ENCODE data around the gene IFT122. TPM values are rescaled to one million over a fixed set of nuclear protein-coding genes. Genes with fewer than 3 reads are reported as not detected.

The IFT122 gene
- total RNA-seq, 1 donor from 2014 or later = 17.7 TPM

GRCh38 chr3:129555616-129556357 is 115.8 kb downstream of the IFT122 start:
- Histone ChIP-seq H3K9me3 (ENCODE audit: insufficient read depth, low read depth, low read length) (no peaks in the 10 kb centered on the region), H3K4me3 (ENCODE audit: insufficient read depth, low read depth, low read length) (no peak overlapping the region), H3K36me3 (ENCODE audit: insufficient read depth, low read length) (no peaks in the 10 kb centered on the region), H3K4me2 (ENCODE audit: low read length) (no peak overlapping the region), H3K79me2 (ENCODE audit: insufficient read depth, low read length) (no peaks in the 10 kb centered on the region), H3K4me1 (ENCODE audit: insufficient read depth, low read length) (peaks cover 35% of the 10 kb centered on the region), H3K27ac (ENCODE audit: low read depth, low read length) (no peak overlapping the region), H3K9ac (ENCODE audit: low read length) (no peak overlapping the region), H4K20me1 (ENCODE audit: insufficient read depth, low read length) (no peaks in the 10 kb centered on the region), H2AFZ (ENCODE audit: low read depth, low read length) (no peak overlapping the region), H3K27me3 (ENCODE audit: insufficient read depth, low read length) (no peaks in the 10 kb centered on the region)
- Mint-ChIP-seq H3K9me3 (ENCODE audit: unreplicated experiment) (no peaks in the 10 kb centered on the region), H3K4me1 (ENCODE audit: low read depth, unreplicated experiment) (peaks cover 49% of the 10 kb centered on the region), H3K27me3 (ENCODE audit: low read depth, unreplicated experiment) (no peaks in the 10 kb centered on the region), H3K4me3 (ENCODE audit: unreplicated experiment) (no peak overlapping the region), H3K36me3 (ENCODE audit: low read depth, unreplicated experiment) (peaks cover 24% of the 10 kb centered on the region), H3K27ac (ENCODE audit: unreplicated experiment) (no peak overlapping the region)
- TF ChIP-seq EZH2 (IDR thresholded peaks at IDR 0.05; ENCODE audit: insufficient read depth, low read length) = no peak
- TF ChIP-seq, protein P1, sequence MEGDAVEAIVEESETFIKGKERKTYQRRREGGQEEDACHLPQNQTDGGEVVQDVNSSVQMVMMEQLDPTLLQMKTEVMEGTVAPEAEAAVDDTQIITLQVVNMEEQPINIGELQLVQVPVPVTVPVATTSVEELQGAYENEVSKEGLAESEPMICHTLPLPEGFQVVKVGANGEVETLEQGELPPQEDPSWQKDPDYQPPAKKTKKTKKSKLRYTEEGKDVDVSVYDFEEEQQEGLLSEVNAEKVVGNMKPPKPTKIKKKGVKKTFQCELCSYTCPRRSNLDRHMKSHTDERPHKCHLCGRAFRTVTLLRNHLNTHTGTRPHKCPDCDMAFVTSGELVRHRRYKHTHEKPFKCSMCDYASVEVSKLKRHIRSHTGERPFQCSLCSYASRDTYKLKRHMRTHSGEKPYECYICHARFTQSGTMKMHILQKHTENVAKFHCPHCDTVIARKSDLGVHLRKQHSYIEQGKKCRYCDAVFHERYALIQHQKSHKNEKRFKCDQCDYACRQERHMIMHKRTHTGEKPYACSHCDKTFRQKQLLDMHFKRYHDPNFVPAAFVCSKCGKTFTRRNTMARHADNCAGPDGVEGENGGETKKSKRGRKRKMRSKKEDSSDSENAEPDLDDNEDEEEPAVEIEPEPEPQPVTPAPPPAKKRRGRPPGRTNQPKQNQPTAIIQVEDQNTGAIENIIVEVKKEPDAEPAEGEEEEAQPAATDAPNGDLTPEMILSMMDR (IDR thresholded peaks at IDR 0.05; ENCODE audit: insufficient read depth, low read depth, low read length) = no peak
- DNase-seq (ENCODE audit: low read depth) (no peak), FAIRE-seq (no peak)

- Mint-ChIP-seq H3K27ac (ENCODE audit: unreplicated experiment) (no peak overlapping the region), H3K4me3 (ENCODE audit: unreplicated experiment) (no peak overlapping the region), H3K9me3 (ENCODE audit: unreplicated experiment) (no peaks in the 10 kb centered on the region), H3K27me3 (ENCODE audit: low read depth, unreplicated experiment) (no peaks in the 10 kb centered on the region), H3K36me3 (ENCODE audit: low read depth, unreplicated experiment) (peaks cover 23% of the 10 kb centered on the region), H3K4me1 (ENCODE audit: low read depth, unreplicated experiment) (peaks cover 50% of the 10 kb centered on the region)
- H3K27me3 ChIP-seq (ENCODE audit: insufficient read depth, low read length) = no peaks in the 10 kb centered on the region
- no peak overlapping the region for H3K9ac ChIP-seq (ENCODE audit: low read length)
- H3K36me3 ChIP-seq (ENCODE audit: insufficient read depth, low read length) = no peaks in the 10 kb centered on the region
- TF ChIP-seq, protein P1 (IDR thresholded peaks at IDR 0.05; ENCODE audit: insufficient read depth, low read depth, low read length) = no peak
- TF ChIP-seq EZH2 (IDR thresholded peaks at IDR 0.05; ENCODE audit: insufficient read depth, low read length) = no peak
- H3K9me3 ChIP-seq (ENCODE audit: insufficient read depth, low read depth, low read length) = no peaks in the 10 kb centered on the region
- no peak overlapping the region for H3K27ac ChIP-seq (ENCODE audit: low read depth, low read length)
- DNase-seq (ENCODE audit: low read depth) (no peak), FAIRE-seq (no peak)
- peaks cover 41% of the 10 kb centered on the region for H3K4me1 ChIP-seq (ENCODE audit: insufficient read depth, low read length)
- H3K79me2 ChIP-seq (ENCODE audit: insufficient read depth, low read length) = no peaks in the 10 kb centered on the region
- H3K4me2 ChIP-seq (ENCODE audit: low read length) = no peak overlapping the region
- H2AFZ ChIP-seq (ENCODE audit: low read depth, low read length) = no peak overlapping the region
- H3K4me3 ChIP-seq (ENCODE audit: insufficient read depth, low read depth, low read length) = no peak overlapping the region
- no peaks in the 10 kb centered on the region for H4K20me1 ChIP-seq (ENCODE audit: insufficient read depth, low read length)
Measured at GRCh38 chr3:129556358-129556695, 116.3 kb downstream of the IFT122 start.

- no peak overlapping the region for H3K4me3 Mint-ChIP-seq (ENCODE audit: unreplicated experiment)
- Histone ChIP-seq H3K79me2 (ENCODE audit: insufficient read depth, low read length) (no peaks in the 10 kb centered on the region), H3K9ac (ENCODE audit: low read length) (no peak overlapping the region), H4K20me1 (ENCODE audit: insufficient read depth, low read length) (no peaks in the 10 kb centered on the region), H3K27ac (ENCODE audit: low read depth, low read length) (no peak overlapping the region), H3K4me3 (ENCODE audit: insufficient read depth, low read depth, low read length) (no peak overlapping the region), H3K4me1 (ENCODE audit: insufficient read depth, low read length) (peaks cover 45% of the 10 kb centered on the region), H3K27me3 (ENCODE audit: insufficient read depth, low read length) (no peaks in the 10 kb centered on the region), H3K4me2 (ENCODE audit: low read length) (no peak overlapping the region), H3K36me3 (ENCODE audit: insufficient read depth, low read length) (no peaks in the 10 kb centered on the region), H3K9me3 (ENCODE audit: insufficient read depth, low read depth, low read length) (no peaks in the 10 kb centered on the region), H2AFZ (ENCODE audit: low read depth, low read length) (no peak overlapping the region)
- H3K27me3 Mint-ChIP-seq (ENCODE audit: low read depth, unreplicated experiment) = no peaks in the 10 kb centered on the region
- FAIRE-seq (no peak), DNase-seq (ENCODE audit: low read depth) (no peak)
- no peak overlapping the region for H3K27ac Mint-ChIP-seq (ENCODE audit: unreplicated experiment)
- no peak for TF ChIP-seq EZH2 (IDR thresholded peaks at IDR 0.05; ENCODE audit: insufficient read depth, low read length)
- TF ChIP-seq, protein P1 (IDR thresholded peaks at IDR 0.05; ENCODE audit: insufficient read depth, low read depth, low read length) = no peak
- peaks cover 20% of the 10 kb centered on the region for H3K36me3 Mint-ChIP-seq (ENCODE audit: low read depth, unreplicated experiment)
- H3K9me3 Mint-ChIP-seq (ENCODE audit: unreplicated experiment) = no peaks in the 10 kb centered on the region
- H3K4me1 Mint-ChIP-seq (ENCODE audit: low read depth, unreplicated experiment) = peaks cover 47% of the 10 kb centered on the region
Measured at GRCh38 chr3:129556890-129557547, 117.0 kb downstream of the IFT122 start.
